HEK293 (cell line): ENCODE measurements around the gene PROSER2.

Experiments
- CTCF ChIP-seq: fragments of 450-650 bp; formaldehyde crosslinking; IDR thresholded peaks from 2 replicates; pipeline ENCODE4 v1.5.1; 2016; ENCODE audit warnings: missing biosample characterization, missing genetic modification characterization
- FEZF1 ChIP-seq: fragments of 450-650 bp; formaldehyde crosslinking; IDR thresholded peaks from 2 replicates; pipeline ENCODE4 v1.5.1; 2016; ENCODE audit warnings: missing biosample characterization, missing genetic modification characterization
- PATZ1 ChIP-seq: fragments of 450-650 bp; formaldehyde crosslinking; IDR thresholded peaks from 2 replicates; pipeline ENCODE4 v1.5.1; 2016; ENCODE audit warnings: missing biosample characterization, missing genetic modification characterization
- REST ChIP-seq: fragments of 450-650 bp; formaldehyde crosslinking; IDR thresholded peaks from 2 replicates; pipeline ENCODE4 v1.5.1; 2016; ENCODE audit warnings: missing biosample characterization, missing genetic modification characterization
- TCF7L2 ChIP-seq: IDR thresholded peaks from 2 replicates; pipeline ENCODE4 v1.6.1; 2011; ENCODE audit warnings: low read depth, mild to moderate bottlenecking, inconsistent platforms, low read length, moderate library complexity, borderline replicate concordance
- ZFP3 ChIP-seq: fragments of 450-650 bp; formaldehyde crosslinking; IDR thresholded peaks from 2 replicates; pipeline ENCODE4 v1.5.1; 2016; ENCODE audit warnings: low read depth, missing biosample characterization, missing genetic modification characterization
- ZNF112 ChIP-seq: fragments of 450-650 bp; formaldehyde crosslinking; IDR thresholded peaks from 2 replicates; pipeline ENCODE4 v1.5.0; 2017; ENCODE audit warnings: missing biosample characterization, missing genetic modification characterization
- ZNF121 ChIP-seq: fragments of 450-650 bp; formaldehyde crosslinking; IDR thresholded peaks from 2 replicates; pipeline ENCODE4 v1.5.1; 2016; ENCODE audit warnings: missing biosample characterization, missing genetic modification characterization
- ZNF76 ChIP-seq: fragments of 450-650 bp; formaldehyde crosslinking; IDR thresholded peaks from 2 replicates; pipeline ENCODE4; 2016; ENCODE audit warnings: low read depth, missing biosample characterization, missing genetic modification characterization, borderline replicate concordance

DNA sequence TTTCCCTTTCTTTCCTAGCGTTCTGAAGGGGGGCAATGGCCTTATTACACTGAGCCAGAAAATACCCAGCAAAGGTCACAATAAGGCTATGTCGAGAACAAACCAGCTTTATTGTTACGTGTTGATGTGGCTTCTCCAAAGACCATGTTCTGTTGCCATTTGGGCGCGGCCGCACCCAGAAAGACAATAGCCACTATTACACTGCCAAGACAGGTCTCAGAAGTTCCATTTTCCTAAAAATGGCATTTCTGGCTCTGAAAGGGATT is 77.8 kb downstream of the PROSER2 start:
- TF ChIP-seq TCF7L2: no peak
- no peak for TF ChIP-seq ZNF76 (tag by site-specific recombination)
- TF ChIP-seq FEZF1 (tag by site-specific recombination): no peak
- TF ChIP-seq ZFP3: no peak
- TF ChIP-seq CTCF (tag by site-specific recombination): no peak
- no peak for TF ChIP-seq PATZ1 (tag by site-specific recombination)
- TF ChIP-seq ZNF112 (tag by site-specific recombination): no peak
- no peak for TF ChIP-seq ZNF121 (tag by site-specific recombination)
- no peak for TF ChIP-seq REST (tag by site-specific recombination)
